CD4-positive, alpha-beta T cell (primary cell): ENCODE data around the gene CAPN7. TPM values are rescaled to one million over a fixed set of nuclear protein-coding genes. Genes with fewer than 3 reads are reported as not detected.

Source experiments
- ATAC-seq: fragments of 200-7000 bp; cut with Tn5 transposase; one replicate; pipeline ENCODE4 v1.10.0; 2022; ENCODE audit warnings: mild to moderate bottlenecking; ENCODE audit not compliant: poor library complexity
- CTCF ChIA-PET: fragments of 350-600 bp; sonication (Branson Sonifier 250); formaldehyde crosslinking; loops from one replicate; lab custom pipeline; 2021; ENCODE audit warnings: antibody characterized with exemption, inconsistent platforms; lab: Charles Lee
- POLR2A ChIA-PET: fragments of 350-600 bp; sonication (Branson Sonifier 250); formaldehyde crosslinking; loops from one replicate; lab custom pipeline; 2021; ENCODE audit warnings: antibody characterized with exemption, inconsistent platforms; lab: Charles Lee
- DNase-seq, 14 experiments: peaks; one replicate each; pipeline ENCODE4 v3.0.0-alpha.2; 2013 to 2020; ENCODE audit warnings: mixed read lengths in 2 of 14
- H3K27ac ChIP-seq, 2 donors: one replicate each; pipeline versions ENCODE4 v1.5.1 to v1.7.0; 2013; ENCODE audit warnings: low read length in 2 of 2, low read depth in 1 of 2, mild to moderate bottlenecking in 1 of 2
- H3K27me3 ChIP-seq, 2 experiments: 1 replicate in 1 of 2; 2 replicates in 1 of 2; pipeline versions ENCODE4 v1.6.1 to v1.7.0; 2013; ENCODE audit warnings: low read length in 2 of 2, control low read depth in 1 of 2, mild to moderate bottlenecking in 1 of 2, moderate library complexity in 1 of 2; ENCODE audit not compliant: insufficient read depth in 2 of 2, control insufficient read depth in 1 of 2
- H3K36me3 ChIP-seq: one replicate; pipeline ENCODE4 v1.6.1; 2013; ENCODE audit warnings: low read length, control low read depth; ENCODE audit not compliant: insufficient read depth
- H3K4me1 ChIP-seq: one replicate; pipeline ENCODE4 v1.6.1; 2013; ENCODE audit warnings: low read length, control low read depth; ENCODE audit not compliant: insufficient read depth
- H3K4me3 ChIP-seq: one replicate; pipeline ENCODE4 v1.5.1; 2013; ENCODE audit warnings: mild to moderate bottlenecking, low read length, moderate library complexity
- H3K9me3 ChIP-seq, 2 experiments: 1 replicate in 1 of 2; 2 replicates in 1 of 2; pipeline versions ENCODE4 v1.6.1 to v1.7.0; 2013; ENCODE audit warnings: low read length in 2 of 2, mild to moderate bottlenecking in 2 of 2, control low read depth in 1 of 2, moderate library complexity in 1 of 2; ENCODE audit not compliant: control insufficient read depth in 1 of 2, insufficient read depth in 1 of 2
- H3K27ac Mint-ChIP-seq: one replicate; pipeline ENCODE4 v1.8.0; 2020; ENCODE audit warnings: mixed read lengths
- H3K27me3 Mint-ChIP-seq: one replicate; pipeline ENCODE4 v1.8.0; 2021; ENCODE audit warnings: mixed read lengths
- H3K36me3 Mint-ChIP-seq: one replicate; pipeline ENCODE4 v1.8.0; 2021; ENCODE audit warnings: low read depth, mixed read lengths
- H3K4me1 Mint-ChIP-seq: one replicate; pipeline ENCODE4 v1.8.0; 2021; ENCODE audit warnings: low read depth, mixed read lengths
- H3K4me3 Mint-ChIP-seq: one replicate; pipeline ENCODE4 v1.8.0; 2020; ENCODE audit warnings: mild to moderate bottlenecking, mixed read lengths
- H3K9me3 Mint-ChIP-seq: one replicate; pipeline ENCODE4 v1.8.0; 2020; ENCODE audit warnings: mixed read lengths
- CTCF ChIP-seq: fragments of 200-600 bp; IDR thresholded peaks from one replicate; pipeline ENCODE4 v1.8.0; 2022; ENCODE audit warnings: antibody characterized with exemption, mild to moderate bottlenecking
- intact Hi-C, 2 experiments: fragments of 100-400 bp; cut with DNase I in 1 of 2; cut with micrococcal nuclease in 1 of 2; formaldehyde crosslinking; loops; one replicate each; pipeline versions ENCODE4 v1.15.1 to v1.9.0; 2023 to 2025; cut with DNase I, micrococcal nuclease
- total RNA-seq, 174 experiments: library from RNA in 2 of 174; stranded (reverse) in 2 of 174; gene quantifications; one replicate each; pipeline ENCODE4 v1.2.3 and lab custom pipeline; 2021 to 2026

Gene CAPN7
- total RNA-seq, 2 experiments from 2014 or later = 64.7 to 69.4 TPM

GRCh38 chr3:15283702-15284101 lies 77.7 kb downstream of the CAPN7 start:
- DNase-seq (no peak), ATAC-seq (no peak)
- no peak overlapping the region for H3K4me3 ChIP-seq
- Mint-ChIP-seq H3K36me3 (peaks cover 25% of the 10 kb centered on the region), H3K27me3 (no peaks in the 10 kb centered on the region), H3K27ac (peak overlapping the region; percentile 24), H3K9me3 (no peaks in the 10 kb centered on the region), H3K4me1 (peaks cover 93% of the 10 kb centered on the region), H3K4me3 (no peak overlapping the region)
- intact Hi-C loops = no loop called here
- H3K4me1 ChIP-seq = peaks cover 87% of the 10 kb centered on the region
- CTCF ChIA-PET = interaction anchor here (0.8 to 1.4 kb wide), 2 partner anchors 16 to 41 kb away, joined by 3 to 5 read pairs; no protein-coding TSS in a partner anchor
- H3K36me3 ChIP-seq = peaks cover 40% of the 10 kb centered on the region
- TF ChIP-seq CTCF = no peak
- H3K27ac ChIP-seq = no peak overlapping the region
- no peaks in the 10 kb centered on the region for H3K27me3 ChIP-seq
- H3K9me3 ChIP-seq = no peaks in the 10 kb centered on the region
- POLR2A ChIA-PET = interaction anchor here (0.8 kb wide), 1 partner anchor 12 kb away, joined by 3 read pairs; no protein-coding TSS in a partner anchor

DNA sequence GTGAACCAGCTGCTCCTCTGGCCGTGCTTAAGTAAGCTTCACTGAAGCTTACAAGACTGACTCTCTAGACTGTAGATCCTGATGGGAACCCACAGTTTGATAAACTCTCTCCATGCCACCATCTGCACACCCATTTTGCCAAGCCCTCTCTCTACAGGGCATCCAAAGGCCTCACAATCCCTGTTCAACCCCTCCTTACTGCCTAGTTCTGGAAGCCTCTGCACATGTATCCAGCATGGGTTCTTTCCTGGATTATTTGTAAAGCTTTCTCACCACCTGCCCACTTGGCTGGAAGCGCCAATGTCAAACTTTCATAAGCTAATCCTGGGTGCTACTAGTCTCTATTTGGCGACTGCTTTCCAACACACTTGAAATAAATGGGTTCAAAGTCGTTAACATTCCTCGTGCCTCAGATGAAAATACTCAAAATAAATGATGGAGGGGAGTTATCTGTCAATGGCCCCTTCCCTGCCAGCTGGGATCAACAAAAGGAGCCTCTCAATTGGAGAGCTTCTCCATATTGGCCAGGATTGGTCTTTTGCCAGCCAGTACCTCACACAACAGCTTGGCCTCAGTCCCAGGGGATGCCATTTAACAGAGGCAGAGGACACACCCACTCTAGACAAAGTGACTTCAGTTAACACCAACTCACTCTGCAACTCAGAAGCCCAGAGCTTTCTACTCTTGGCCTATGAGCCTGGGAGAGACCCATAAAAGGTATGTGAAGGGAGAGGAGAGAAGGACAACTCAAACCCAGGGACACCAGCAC lies 78.3 kb downstream of the CAPN7 start:
- H3K4me1 ChIP-seq = peaks cover 87% of the 10 kb centered on the region
- POLR2A ChIA-PET = interaction anchor here (0.8 kb wide), 1 partner anchor 12 kb away, joined by 3 read pairs; no protein-coding TSS in a partner anchor
- H3K9me3 ChIP-seq = no peaks in the 10 kb centered on the region
- ATAC-seq (no peak), DNase-seq (no peak)
- no peaks in the 10 kb centered on the region for H3K27me3 ChIP-seq
- no peak overlapping the region for H3K4me3 ChIP-seq
- Mint-ChIP-seq H3K27ac (peak overlapping the region; percentile 24), H3K4me3 (no peak overlapping the region), H3K4me1 (peaks cover 93% of the 10 kb centered on the region), H3K27me3 (no peaks in the 10 kb centered on the region), H3K9me3 (no peaks in the 10 kb centered on the region), H3K36me3 (peaks cover 25% of the 10 kb centered on the region)
- CTCF ChIA-PET = interaction anchor here (0.8 to 1.4 kb wide), 4 partner anchors 8 to 48 kb away, joined by 3 to 5 read pairs (median 3); partner anchors contain the start of gene SH3BP5
- no peak for TF ChIP-seq CTCF
- H3K36me3 ChIP-seq = peaks cover 42% of the 10 kb centered on the region
- intact Hi-C loops = no loop called here
- peak overlapping the region in 1 of 2 donors; percentile 5 for H3K27ac ChIP-seq

DNA sequence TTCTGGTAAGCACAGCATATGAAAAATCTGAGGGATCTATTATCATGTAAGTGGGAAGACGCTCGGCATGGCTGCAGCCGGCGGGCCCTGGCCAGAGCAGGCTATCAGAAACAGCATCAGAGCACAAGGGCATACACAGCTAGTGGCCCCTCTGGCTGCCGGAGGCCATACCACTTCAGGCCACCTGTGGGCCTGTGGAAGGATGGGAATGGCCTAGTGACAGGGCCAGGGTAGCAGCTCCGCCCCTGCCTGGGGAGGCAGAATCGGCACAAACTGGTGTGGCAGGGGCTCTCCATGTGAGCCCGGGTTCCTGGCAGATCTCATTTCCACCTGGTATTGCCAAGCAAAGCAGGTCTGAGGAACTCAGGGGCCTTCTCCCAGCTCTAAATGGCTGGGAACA lies 80.0 kb downstream of the CAPN7 start:
- H3K27me3 ChIP-seq = no peaks in the 10 kb centered on the region
- peaks cover 43% of the 10 kb centered on the region for H3K36me3 ChIP-seq
- no peak overlapping the region for H3K27ac ChIP-seq
- TF ChIP-seq CTCF = no peak
- no peaks in the 10 kb centered on the region for H3K9me3 ChIP-seq
- CTCF ChIA-PET = interaction anchor here (1.0 kb wide), 1 partner anchor 77 kb away, joined by 3 read pairs; no protein-coding TSS in a partner anchor
- Mint-ChIP-seq H3K4me1 (peaks cover 91% of the 10 kb centered on the region), H3K4me3 (no peak overlapping the region), H3K27me3 (no peaks in the 10 kb centered on the region), H3K27ac (peak overlapping the region; percentile 59), H3K36me3 (peaks cover 25% of the 10 kb centered on the region), H3K9me3 (no peaks in the 10 kb centered on the region)
- ATAC-seq (no peak), DNase-seq (no peak)
- H3K4me1 ChIP-seq = peaks cover 87% of the 10 kb centered on the region
- H3K4me3 ChIP-seq = no peak overlapping the region
- POLR2A ChIA-PET = interaction anchor here (1.0 to 1.6 kb wide), 2 partner anchors 18 to 46 kb away, joined by 4 read pairs; partner anchors contain the start of gene SH3BP5
- intact Hi-C loops = no loop called here
